CD4-positive, alpha-beta T cell treated with Interleukin-1 beta for 1 hour (primary cell): ENCODE results near the gene NUP210.

ENCODE experiments used
- DNase-seq, 2 donors: peaks; one replicate each; pipeline ENCODE4 v3.0.0-alpha.2; 2020 to 2022

Gene NUP210

GRCh38 chr3:13346481-13347389 is 73.4 kb downstream of the NUP210 start:
- peak; percentile 77 to 82 for DNase-seq

- DNase-seq = no peak
These were observed 74.3 kb downstream of the NUP210 start for GRCh38 chr3:13345772-13346171.

GRCh38 chr3:13345284-13345683 is 74.8 kb downstream of the NUP210 start:
- no peak for DNase-seq

GRCh38 chr3:13344663-13345062 is 75.5 kb downstream of the NUP210 start:
- DNase-seq = no peak

- DNase-seq = peak in 1 of 2 donors; percentile 9
These were observed 76.5 kb downstream of the NUP210 start for GRCh38 chr3:13343601-13344000.

- DNase-seq = no peak
These were observed 78.8 kb downstream of the NUP210 start for GRCh38 chr3:13341229-13341905.

GRCh38 chr3:13339833-13340232 is 80.3 kb downstream of the NUP210 start:
- no peak for DNase-seq

- no peak for DNase-seq
These were observed 81.1 kb downstream of the NUP210 start for GRCh38 chr3:13338996-13339395.

- DNase-seq = no peak
These were observed 81.9 kb downstream of the NUP210 start for GRCh38 chr3:13338231-13338630.

- DNase-seq = no peak
These were observed 83.5 kb downstream of the NUP210 start for GRCh38 chr3:13336592-13336991.

GRCh38 chr3:13335503-13335902 is 84.6 kb downstream of the NUP210 start:
- DNase-seq = no peak

- DNase-seq = no peak
These were observed 85.1 kb downstream of the NUP210 start for GRCh38 chr3:13335059-13335458.

GRCh38 chr3:13333236-13333897 is 86.8 kb downstream of the NUP210 start:
- no peak for DNase-seq

GRCh38 chr3:13332740-13333139 is 87.4 kb downstream of the NUP210 start:
- no peak for DNase-seq

- DNase-seq = peak in 1 of 2 donors; percentile 58
These were observed 88.0 kb downstream of the NUP210 start for GRCh38 chr3:13332158-13332557.

GRCh38 chr3:13329746-13330145 is 90.4 kb downstream of the NUP210 start:
- DNase-seq = no peak

- DNase-seq = no peak
These were observed 94.2 kb downstream of the NUP210 start for GRCh38 chr3:13325892-13326443.

GRCh38 chr3:13324835-13325501 is 95.2 kb downstream of the NUP210 start:
- DNase-seq = no peak

- DNase-seq = no peak
These were observed 96.3 kb downstream of the NUP210 start for GRCh38 chr3:13323822-13324221.

GRCh38 chr3:13322324-13322723 is 97.8 kb downstream of the NUP210 start:
- no peak for DNase-seq

GRCh38 chr3:13319564-13320220 is 100.4 kb downstream of the NUP210 start:
- no peak for DNase-seq
